Keratinocyte (primary cell): ENCODE data around the gene SPATC1L.

Experiments
- CTCF ChIP-seq, 3 experiments: IDR thresholded peaks in 1 of 3; conservative IDR thresholded peaks in 1 of 3; optimal IDR thresholded peaks in 1 of 3; 2 replicates in 2 of 3; 3 replicates in 1 of 3; pipeline versions ENCODE3 to v1.5.1; 2011; ENCODE audit warnings: low read length in 3 of 3, mild to moderate bottlenecking in 3 of 3, moderate library complexity in 2 of 3, control low read depth in 1 of 3, inconsistent platforms in 1 of 3; ENCODE audit not compliant: insufficient read depth in 2 of 3; ENCODE audit errors: extremely low read depth in 1 of 3
- EZH2 ChIP-seq: IDR thresholded peaks from one replicate; pipeline ENCODE4 v1.6.1; 2012; ENCODE audit warnings: inconsistent platforms, mild to moderate bottlenecking, low read length, moderate library complexity

GRCh38 chr21:46111193-46111571 is 73.1 kb downstream of the SPATC1L start:
- TF ChIP-seq CTCF (optimal IDR thresholded peaks at IDR 0.05 in 1 of 3, IDR thresholded peaks at IDR 0.05 in 1 of 3, conservative IDR thresholded peaks at IDR 0.05 in 1 of 3; ENCODE audit: extremely low read depth in 1 of 3, insufficient read depth in 2 of 3, low read length in 3 of 3), result no peak
- TF ChIP-seq EZH2, result no peak
